K562 treated with DMSO at 1 percent for 12 hours (cell line): ENCODE data around the gene PIGL. TPM values are rescaled to one million over a fixed set of nuclear protein-coding genes. Genes with fewer than 3 reads are reported as not detected.

Source experiments
- total RNA-seq: library from RNA; unstranded; fragments of 300-600 nt; gene quantifications from 2 replicates; pipeline ENCODE4 v1.2.3, GENCODE V29; 2022; ENCODE audit not compliant: insufficient read depth

PIGL gene
- total RNA-seq, result 13.3 and 18.0 TPM in 2 replicates

GRCh38 chr17:16217002-16217635 is at the start of gene PIGL:
PIGL (plus strand) TSS chr17:16217210; CDS start chr17:16217227, 17 bp downstream.

GRCh38 chr17:16215273-16215964 is 1.6 kb upstream of the PIGL start, which contains the start of gene NCOR1:
NCOR1 (minus strand) TSS chr17:16215534; CDS start chr17:16194569, 20,965 bp downstream.

GRCh38 chr17:16353317-16354174 is 136.5 kb downstream of the PIGL start, which contains the start of gene CENPV:
CENPV (minus strand) TSS chr17:16353469; CDS start chr17:16353436, 33 bp downstream.

Other genes with a start within 250 kb of the PIGL start
- 9.6 and 12.9 TPM in 2 replicates for gene ZSWIM7, start 217.5 kb upstream of the PIGL start, total RNA-seq
- 20.5 and 26.0 TPM in 2 replicates for gene TTC19, start 217.4 kb upstream of the PIGL start, total RNA-seq
- 21.7 and 66.5 TPM in 2 replicates for gene NCOR1, start 1.7 kb upstream of the PIGL start, total RNA-seq
- gene CENPV, start 136.3 kb downstream of the PIGL start, total RNA-seq, result 54.3 and 59.3 TPM in 2 replicates
- gene UBB, start 163.9 kb downstream of the PIGL start, total RNA-seq, result 1,813 and 2,440 TPM in 2 replicates
- gene TRPV2, start 198.4 kb downstream of the PIGL start, total RNA-seq, result 70.3 and 74.7 TPM in 2 replicates